Measurements from ENCODE around the gene GPR176. TPM values are rescaled to one million over a fixed set of nuclear protein-coding genes. Genes with fewer than 3 reads are reported as not detected.

Gene GPR176
- total and polyA plus RNA-seq, 9 donors = 0.68 to 8.5 (median 1.8) TPM

GRCh38 chr15:39788108-39788507 is 132.0 kb downstream of the GPR176 start:
- DNase-seq = no peak
- H3K27ac ChIP-seq = no peak overlapping the region
- WGBS, 3 donors = 51 to 58% (median 55%) methylated on average over 4 of the region's 4 CpGs
- H3K4me1 ChIP-seq (ENCODE audit: insufficient read depth) = peaks cover 1% of the 10 kb centered on the region
- H3K9me3 ChIP-seq = no peaks in the 10 kb centered on the region
- no peaks in the 10 kb centered on the region for H3K36me3 ChIP-seq
- no peak overlapping the region for H3K4me3 ChIP-seq
- H3K27me3 ChIP-seq = no peaks in the 10 kb centered on the region
- no peak for TF ChIP-seq POLR2A (IDR thresholded peaks at IDR 0.05)
- TF ChIP-seq EP300 (IDR thresholded peaks at IDR 0.05) = no peak
- no peak for TF ChIP-seq CTCF (IDR thresholded peaks at IDR 0.05)
- intact Hi-C loops (cut with DNase I) = loop anchor here in 2 of 4 donors (5.0 to 10.0 kb wide), 2 partner anchors 187 to 189 kb away; no protein-coding TSS in a partner anchor

- intact Hi-C loops (cut with DNase I) = loop anchor here in 2 of 4 donors (5.0 to 10.0 kb wide), 2 partner anchors 187 to 190 kb away; no protein-coding TSS in a partner anchor
- 12 to 31% (median 29%) methylated on average over 1 of the region's 1 CpG for WGBS, 3 donors
- H3K27ac ChIP-seq = no peak overlapping the region
These were observed 132.6 kb downstream of the GPR176 start for GRCh38 chr15:39787479-39787878.

GRCh38 chr15:39786447-39787056 is 133.5 kb downstream of the GPR176 start:
- no peak overlapping the region for H3K27ac ChIP-seq

More at GRCh38 chr15:39787479-39787878, 132.6 kb downstream of the GPR176 start:
- Histone ChIP-seq H3K9me3 (no peaks in the 10 kb centered on the region), H3K36me3 (no peaks in the 10 kb centered on the region), H3K27me3 (no peaks in the 10 kb centered on the region), H3K4me3 (no peak overlapping the region), H3K4me1 (ENCODE audit: insufficient read depth) (peaks cover 1% of the 10 kb centered on the region)
- DNase-seq = no peak
- TF ChIP-seq CTCF (IDR thresholded peaks at IDR 0.05) (no peak), EP300 (IDR thresholded peaks at IDR 0.05) (no peak), POLR2A (IDR thresholded peaks at IDR 0.05) (no peak)

GRCh38 chr15:39785841-39786240 is 134.2 kb downstream of the GPR176 start:
- no peak overlapping the region for H3K27ac ChIP-seq

More at GRCh38 chr15:39786447-39787056, 133.5 kb downstream of the GPR176 start:
- intact Hi-C loops (cut with DNase I) = loop anchor here in 2 of 4 donors (5.0 to 10.0 kb wide), 2 partner anchors 188 to 191 kb away; no protein-coding TSS in a partner anchor
- Histone ChIP-seq H3K9me3 (no peaks in the 10 kb centered on the region), H3K36me3 (no peaks in the 10 kb centered on the region), H3K27me3 (no peaks in the 10 kb centered on the region), H3K4me1 (ENCODE audit: insufficient read depth) (peaks cover 1% of the 10 kb centered on the region), H3K4me3 (no peak overlapping the region)
- 2 to 5% (median 2%) methylated on average over 5 of the region's 5 CpGs for WGBS, 3 donors
- no peak for DNase-seq
- TF ChIP-seq CTCF (IDR thresholded peaks at IDR 0.05) = peak; percentile 29 to 34 (median 31)
- TF ChIP-seq EP300 (IDR thresholded peaks at IDR 0.05) = no peak

More at GRCh38 chr15:39785841-39786240, 134.2 kb downstream of the GPR176 start:
- Histone ChIP-seq H3K9me3 (no peaks in the 10 kb centered on the region), H3K27me3 (no peaks in the 10 kb centered on the region), H3K4me3 (no peak overlapping the region), H3K4me1 (ENCODE audit: insufficient read depth) (peaks cover 1% of the 10 kb centered on the region), H3K36me3 (no peaks in the 10 kb centered on the region)
- 81 to 82% (median 82%) methylated on average over 7 of the region's 7 CpGs for WGBS, 3 donors
- no peak for TF ChIP-seq EP300 (IDR thresholded peaks at IDR 0.05)
- TF ChIP-seq CTCF (IDR thresholded peaks at IDR 0.05) = no peak
- TF ChIP-seq POLR2A (IDR thresholded peaks at IDR 0.05) = no peak
- DNase-seq = no peak
- intact Hi-C loops (cut with DNase I) = loop anchor here in 2 of 4 donors (5.0 to 10.0 kb wide), 2 partner anchors 189 to 191 kb away; no protein-coding TSS in a partner anchor

All from ovary (tissue), 9 donors.